RWPE1 (cell line): Measurements from ENCODE around the gene NFATC1.

ENCODE experiments used
- CTCF ChIA-PET: fragments of 350-600 bp; sonication (Branson Sonifier 250); formaldehyde crosslinking; extraction: SDS; loops from one replicate; lab custom pipeline; 2021; lab: Yijun Ruan, JAX
- POLR2A ChIA-PET: fragments of 400-600 bp; formaldehyde crosslinking; extraction: SDS; loops from one replicate; lab custom pipeline; 2020; ENCODE audit warnings: antibody characterized with exemption; ENCODE audit not compliant: low non-redundant PET; lab: Yijun Ruan, JAX
- DNase-seq: peaks from one replicate; pipeline ENCODE4 v3.0.0; 2012; ENCODE audit warnings: low spot score
- H3K27ac ChIP-seq: fragments of 450-650 bp; 2 replicates; pipeline ENCODE4 v1.5.1; 2017
- CTCF ChIP-seq: fragments of 450-650 bp; conservative IDR thresholded peaks from 2 replicates; pipeline ENCODE4 v1.5.1; 2017; ENCODE audit warnings: low read depth, mild to moderate bottlenecking

The NFATC1 gene

GRCh38 chr18:79405019-79405780, 9.5 kb downstream of the NFATC1 start:
- H3K27ac ChIP-seq = 0 out of 2 replicates have a peak overlapping the region, but pooled peaks have one; percentile 71
- DNase-seq = no peak
- ChIA-PET CTCF (interaction anchor here (0.5 kb wide), 1 partner anchor 206 kb away, joined by 3 read pairs; no protein-coding TSS in a partner anchor), POLR2A (no interaction called here)
- TF ChIP-seq CTCF = no peak

- no peak overlapping the region for H3K27ac ChIP-seq
- POLR2A ChIA-PET = no interaction called here
- CTCF ChIA-PET = interaction anchor here (0.7 kb wide), 1 partner anchor 20 kb away, joined by 3 read pairs; no protein-coding TSS in a partner anchor
- DNase-seq = no peak
- no peak for TF ChIP-seq CTCF
Measured at GRCh38 chr18:79405781-79406575, 10.2 kb downstream of the NFATC1 start.

- DNase-seq = no peak
- H3K27ac ChIP-seq = no peak overlapping the region
- POLR2A ChIA-PET = no interaction called here
- CTCF ChIA-PET = no interaction called here
- TF ChIP-seq CTCF = no peak
Measured at GRCh38 chr18:79406708-79407107, 11.0 kb downstream of the NFATC1 start.

GRCh38 chr18:79409313-79409712, 13.6 kb downstream of the NFATC1 start:
- CTCF ChIA-PET = no interaction called here
- H3K27ac ChIP-seq = no peak overlapping the region
- TF ChIP-seq CTCF = no peak
- POLR2A ChIA-PET = no interaction called here
- DNase-seq = no peak

GRCh38 chr18:79410171-79410641, 14.5 kb downstream of the NFATC1 start:
- ChIA-PET CTCF (no interaction called here), POLR2A (no interaction called here)
- no peak for TF ChIP-seq CTCF
- DNase-seq = no peak
- H3K27ac ChIP-seq = no peak overlapping the region
